Measurements from ENCODE around the gene NAPA. TPM values are rescaled to one million over a fixed set of nuclear protein-coding genes. Genes with fewer than 3 reads are reported as not detected.

Gene NAPA
- total RNA-seq, 1 donor from 2014 or later: 132 TPM

DNA sequence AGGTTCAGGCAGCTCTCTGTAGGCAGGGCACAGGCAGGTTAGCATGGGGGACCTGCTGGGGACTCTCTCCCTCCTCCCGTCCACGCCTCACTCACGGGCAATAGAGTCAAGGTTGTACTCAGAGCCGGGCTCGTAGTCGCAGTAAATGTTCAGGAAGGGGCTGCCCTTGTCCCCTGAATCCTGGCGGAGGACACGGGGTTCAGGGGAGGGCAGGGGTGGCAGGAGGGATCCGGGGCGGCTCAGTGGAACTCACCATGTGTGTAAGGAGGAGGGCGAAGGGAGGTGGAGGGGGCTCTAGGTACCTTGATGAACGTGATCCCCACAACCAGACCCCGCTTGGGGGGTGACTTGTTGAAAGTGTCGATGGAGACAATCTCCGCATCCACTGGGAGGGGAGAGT lies 31.7 kb downstream of the NAPA start:
- Histone ChIP-seq H3K4me1 (ENCODE audit: insufficient read depth, low read length) (no peaks in the 10 kb centered on the region), H3K9ac (ENCODE audit: low read length) (peak overlapping the region; percentile 89), H3K4me2 (ENCODE audit: low read length) (peak overlapping the region; percentile 90), H2AFZ (ENCODE audit: low read depth, low read length) (peak overlapping the region; percentile 87), H4K20me1 (ENCODE audit: insufficient read depth, low read length) (no peaks in the 10 kb centered on the region), H3K4me3 (ENCODE audit: insufficient read depth, low read depth, low read length) (peak overlapping the region; percentile 78), H3K27ac (ENCODE audit: low read depth, low read length) (no peak overlapping the region), H3K79me2 (ENCODE audit: insufficient read depth, low read length) (no peaks in the 10 kb centered on the region), H3K36me3 (ENCODE audit: insufficient read depth, low read length) (no peaks in the 10 kb centered on the region), H3K27me3 (ENCODE audit: insufficient read depth, low read length) (no peaks in the 10 kb centered on the region), H3K9me3 (ENCODE audit: insufficient read depth, low read depth, low read length) (no peaks in the 10 kb centered on the region)
- DNase-seq (ENCODE audit: low read depth): no peak
- no peak for FAIRE-seq
- H3K36me3 Mint-ChIP-seq (ENCODE audit: low read depth, unreplicated experiment): peaks cover 6% of the 10 kb centered on the region
- H3K4me1 Mint-ChIP-seq (ENCODE audit: low read depth, unreplicated experiment): no peaks in the 10 kb centered on the region
- H3K9me3 Mint-ChIP-seq (ENCODE audit: unreplicated experiment): peaks cover 3% of the 10 kb centered on the region
- H3K27ac Mint-ChIP-seq (ENCODE audit: unreplicated experiment): no peak overlapping the region
- peaks cover 16% of the 10 kb centered on the region for H3K27me3 Mint-ChIP-seq (ENCODE audit: low read depth, unreplicated experiment)
- peak overlapping the region; percentile 92 for H3K4me3 Mint-ChIP-seq (ENCODE audit: unreplicated experiment)
- TF ChIP-seq EZH2 (IDR thresholded peaks at IDR 0.05; ENCODE audit: insufficient read depth, low read length): no peak
- no peak for TF ChIP-seq CTCF (IDR thresholded peaks at IDR 0.05; ENCODE audit: insufficient read depth, low read depth, low read length)

DNA sequence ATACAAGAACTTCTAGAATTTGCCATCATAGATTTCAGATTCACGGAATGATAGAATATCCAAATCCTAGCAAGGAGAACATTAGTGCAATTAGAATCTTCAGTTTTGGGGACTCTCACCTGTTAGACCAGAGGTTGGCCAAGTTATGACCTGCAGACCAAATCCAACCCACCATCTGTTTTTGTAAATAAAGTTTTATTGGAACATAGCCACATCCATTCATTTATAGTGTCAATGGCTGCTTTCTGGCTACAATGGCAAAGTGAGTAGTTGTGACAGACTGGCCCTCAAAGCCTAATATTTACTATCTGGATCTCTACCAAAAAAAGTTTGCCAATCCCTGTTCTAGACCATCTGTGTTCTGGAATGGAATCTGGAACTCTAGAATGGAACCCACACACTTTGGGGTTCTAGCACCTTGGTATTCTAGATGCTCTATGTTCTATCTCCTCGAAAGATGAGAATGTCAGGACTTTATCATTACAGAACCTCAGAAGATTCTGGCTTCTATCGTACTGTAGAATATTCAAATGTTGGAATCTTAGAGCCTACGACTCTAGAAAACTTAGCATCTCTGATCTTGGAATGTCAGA lies 33.3 kb downstream of the NAPA start:
- Mint-ChIP-seq H3K4me3 (ENCODE audit: unreplicated experiment) (no peak overlapping the region), H3K36me3 (ENCODE audit: low read depth, unreplicated experiment) (peaks cover 8% of the 10 kb centered on the region), H3K27ac (ENCODE audit: unreplicated experiment) (no peak overlapping the region), H3K4me1 (ENCODE audit: low read depth, unreplicated experiment) (no peaks in the 10 kb centered on the region), H3K9me3 (ENCODE audit: unreplicated experiment) (peaks cover 3% of the 10 kb centered on the region), H3K27me3 (ENCODE audit: low read depth, unreplicated experiment) (peaks cover 16% of the 10 kb centered on the region)
- Histone ChIP-seq H2AFZ (ENCODE audit: low read depth, low read length) (no peak overlapping the region), H4K20me1 (ENCODE audit: insufficient read depth, low read length) (no peaks in the 10 kb centered on the region), H3K4me1 (ENCODE audit: insufficient read depth, low read length) (no peaks in the 10 kb centered on the region), H3K4me3 (ENCODE audit: insufficient read depth, low read depth, low read length) (no peak overlapping the region), H3K9ac (ENCODE audit: low read length) (no peak overlapping the region), H3K27ac (ENCODE audit: low read depth, low read length) (no peak overlapping the region), H3K9me3 (ENCODE audit: insufficient read depth, low read depth, low read length) (no peaks in the 10 kb centered on the region), H3K79me2 (ENCODE audit: insufficient read depth, low read length) (no peaks in the 10 kb centered on the region), H3K4me2 (ENCODE audit: low read length) (no peak overlapping the region), H3K36me3 (ENCODE audit: insufficient read depth, low read length) (no peaks in the 10 kb centered on the region), H3K27me3 (ENCODE audit: insufficient read depth, low read length) (no peaks in the 10 kb centered on the region)
- FAIRE-seq (no peak), DNase-seq (ENCODE audit: low read depth) (no peak)
- TF ChIP-seq CTCF (IDR thresholded peaks at IDR 0.05; ENCODE audit: insufficient read depth, low read depth, low read length) (no peak), EZH2 (IDR thresholded peaks at IDR 0.05; ENCODE audit: insufficient read depth, low read length) (no peak)

DNA sequence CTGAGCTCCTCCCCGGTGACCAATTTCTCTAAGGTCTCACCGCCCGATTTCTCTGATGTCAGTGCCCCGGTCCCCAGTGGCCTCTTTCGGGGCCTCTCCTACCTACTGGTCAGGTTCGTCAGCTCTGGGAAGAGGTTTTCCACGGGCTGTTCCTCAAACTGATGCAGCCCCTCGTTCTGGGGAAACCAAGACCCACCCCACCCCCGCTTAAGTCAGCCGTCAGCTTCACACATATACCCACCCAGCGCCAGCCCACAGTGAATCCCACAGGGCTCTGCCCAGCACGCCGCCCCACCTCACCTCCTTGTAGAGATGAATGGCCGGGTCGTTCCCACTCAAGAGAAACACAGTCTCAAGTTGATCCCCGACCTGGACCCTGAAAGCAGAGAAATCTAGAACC lies 34.2 kb downstream of the NAPA start:
- Histone ChIP-seq H3K9ac (ENCODE audit: low read length) (no peak overlapping the region), H3K27ac (ENCODE audit: low read depth, low read length) (no peak overlapping the region), H4K20me1 (ENCODE audit: insufficient read depth, low read length) (no peaks in the 10 kb centered on the region), H3K79me2 (ENCODE audit: insufficient read depth, low read length) (no peaks in the 10 kb centered on the region), H3K9me3 (ENCODE audit: insufficient read depth, low read depth, low read length) (no peaks in the 10 kb centered on the region), H3K36me3 (ENCODE audit: insufficient read depth, low read length) (no peaks in the 10 kb centered on the region), H3K4me3 (ENCODE audit: insufficient read depth, low read depth, low read length) (no peak overlapping the region), H3K27me3 (ENCODE audit: insufficient read depth, low read length) (no peaks in the 10 kb centered on the region), H3K4me2 (ENCODE audit: low read length) (no peak overlapping the region), H2AFZ (ENCODE audit: low read depth, low read length) (no peak overlapping the region), H3K4me1 (ENCODE audit: insufficient read depth, low read length) (no peaks in the 10 kb centered on the region)
- Mint-ChIP-seq H3K4me1 (ENCODE audit: low read depth, unreplicated experiment) (no peaks in the 10 kb centered on the region), H3K9me3 (ENCODE audit: unreplicated experiment) (peaks cover 3% of the 10 kb centered on the region), H3K27me3 (ENCODE audit: low read depth, unreplicated experiment) (peaks cover 16% of the 10 kb centered on the region), H3K4me3 (ENCODE audit: unreplicated experiment) (peak overlapping the region; percentile 4), H3K27ac (ENCODE audit: unreplicated experiment) (no peak overlapping the region), H3K36me3 (ENCODE audit: low read depth, unreplicated experiment) (peaks cover 8% of the 10 kb centered on the region)
- DNase-seq (ENCODE audit: low read depth) (no peak), FAIRE-seq (no peak)
- TF ChIP-seq EZH2 (IDR thresholded peaks at IDR 0.05; ENCODE audit: insufficient read depth, low read length) (no peak), CTCF (IDR thresholded peaks at IDR 0.05; ENCODE audit: insufficient read depth, low read depth, low read length) (no peak)
